Prostate gland (tissue), 2 donors: ENCODE results near the gene TET3.

Source experiments
- POLR2A ChIP-seq: fragments of 450-650 bp; IDR thresholded peaks from one replicate; pipeline ENCODE4 v1.6.1; 2016; ENCODE audit warnings: antibody characterized with exemption, mild to moderate bottlenecking
- TF ChIP-seq, protein P1 (sequence below), 4 experiments: fragments of 200-600 bp in 2 of 4; fragments of 450-650 bp in 2 of 4; sonication (generic) in 2 of 4; IDR thresholded peaks; 1 replicate in 3 of 4; 2 replicates in 1 of 4; pipeline ENCODE4 v1.5.1; 2016 to 2019; ENCODE audit warnings: antibody characterized with exemption in 4 of 4, mild to moderate bottlenecking in 2 of 4, moderate library complexity in 2 of 4

DNA sequence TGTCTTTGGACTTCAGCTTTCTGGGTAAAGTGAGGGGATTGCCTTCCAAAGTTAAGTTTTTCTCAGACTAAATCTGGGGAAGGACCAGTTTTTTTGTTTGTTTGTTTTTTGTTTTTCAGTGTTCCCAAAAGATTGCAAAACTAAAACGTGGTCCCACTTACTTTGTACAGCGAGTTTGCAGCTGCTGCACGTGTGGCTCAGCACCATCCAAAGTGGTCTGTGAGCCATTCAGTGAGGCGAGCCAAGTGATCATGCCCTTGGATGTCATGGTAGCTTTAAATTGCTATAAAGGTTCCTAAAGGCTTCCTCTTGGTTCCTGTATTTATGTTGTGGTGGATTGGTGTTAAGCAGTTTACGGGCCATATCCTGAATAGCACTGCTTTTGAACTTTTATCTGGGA lies 23.0 kb downstream of the TET3 start:
- TF ChIP-seq, protein P1, sequence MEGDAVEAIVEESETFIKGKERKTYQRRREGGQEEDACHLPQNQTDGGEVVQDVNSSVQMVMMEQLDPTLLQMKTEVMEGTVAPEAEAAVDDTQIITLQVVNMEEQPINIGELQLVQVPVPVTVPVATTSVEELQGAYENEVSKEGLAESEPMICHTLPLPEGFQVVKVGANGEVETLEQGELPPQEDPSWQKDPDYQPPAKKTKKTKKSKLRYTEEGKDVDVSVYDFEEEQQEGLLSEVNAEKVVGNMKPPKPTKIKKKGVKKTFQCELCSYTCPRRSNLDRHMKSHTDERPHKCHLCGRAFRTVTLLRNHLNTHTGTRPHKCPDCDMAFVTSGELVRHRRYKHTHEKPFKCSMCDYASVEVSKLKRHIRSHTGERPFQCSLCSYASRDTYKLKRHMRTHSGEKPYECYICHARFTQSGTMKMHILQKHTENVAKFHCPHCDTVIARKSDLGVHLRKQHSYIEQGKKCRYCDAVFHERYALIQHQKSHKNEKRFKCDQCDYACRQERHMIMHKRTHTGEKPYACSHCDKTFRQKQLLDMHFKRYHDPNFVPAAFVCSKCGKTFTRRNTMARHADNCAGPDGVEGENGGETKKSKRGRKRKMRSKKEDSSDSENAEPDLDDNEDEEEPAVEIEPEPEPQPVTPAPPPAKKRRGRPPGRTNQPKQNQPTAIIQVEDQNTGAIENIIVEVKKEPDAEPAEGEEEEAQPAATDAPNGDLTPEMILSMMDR (IDR thresholded peaks at IDR 0.05): no peak
- no peak for TF ChIP-seq POLR2A
